Left lung (tissue), 10 donors: ENCODE results near the gene ABCA7. TPM values are rescaled to one million over a fixed set of nuclear protein-coding genes. Genes with fewer than 3 reads are reported as not detected.

ENCODE experiments used
- ATAC-seq: fragments of 200-7000 bp; cut with Tn5 transposase; one replicate; pipeline ENCODE4 v1.9.1; 2020; ENCODE audit warnings: moderate library complexity
- DNase-seq, 4 donors: peaks; one replicate each; pipeline ENCODE4 v3.0.0-alpha.2; 2013 to 2020
- H3K27ac ChIP-seq, 2 donors: fragments of 200-600 bp; sonication (generic) in 1 of 2; one replicate each; pipeline versions ENCODE4 v1.5.0 to v1.8.0; 2020 to 2021
- H3K27me3 ChIP-seq, 2 donors: fragments of 200-600 bp; sonication (generic) in 1 of 2; one replicate each; pipeline versions ENCODE4 v1.5.0 to v1.8.0; 2020 to 2021
- H3K36me3 ChIP-seq, 2 donors: fragments of 200-600 bp; sonication (generic) in 1 of 2; one replicate each; pipeline versions ENCODE4 v1.5.0 to v1.8.0; 2020 to 2021
- H3K4me1 ChIP-seq, 2 donors: fragments of 200-600 bp; one replicate each; pipeline ENCODE4 v1.8.0; 2021
- H3K4me3 ChIP-seq, 2 donors: fragments of 200-600 bp; sonication (generic) in 1 of 2; one replicate each; pipeline versions ENCODE4 v1.5.0 to v1.8.0; 2020 to 2021; ENCODE audit warnings: mild to moderate bottlenecking in 1 of 2
- H3K9me3 ChIP-seq, 2 donors: fragments of 200-600 bp; sonication (generic) in 1 of 2; one replicate each; pipeline versions ENCODE4 v1.5.0 to v1.8.0; 2020 to 2021
- intact Hi-C, 2 donors: fragments of 100-400 bp; cut with DNase I; formaldehyde crosslinking; loops; one replicate each; pipeline versions ENCODE4 v1.11.2 to v1.14.2; 2022
- polyA plus RNA-seq, 6 donors: library from polyadenylated mRNA; unstranded; fragments of 120-200 nt; gene quantifications; one replicate each; pipeline ENCODE4 v1.2.1, GENCODE V29; 2013; ENCODE audit not compliant: insufficient read length in 6 of 6
- total RNA-seq, 2 donors: library from RNA; stranded (reverse); fragmentation: NEBNext Ultra II Directional; extraction: Animal tissue kit (Norgen Biotek cat#: 25700); gene quantifications; one replicate each; pipeline ENCODE4 v1.2.1, GENCODE V29; 2021
- TF ChIP-seq, protein P1 (sequence below), 2 donors: fragments of 200-600 bp; sonication (generic) in 1 of 2; IDR thresholded peaks; one replicate each; pipeline versions ENCODE4 v1.5.0 to v1.8.0; 2021; ENCODE audit warnings: antibody characterized with exemption in 2 of 2
- donor health status: DM: no; HTN: yes; CAD: no.
- donor health status: DM: no; HTN: no; CAD: no.

Gene ABCA7
- total and polyA plus RNA-seq, 8 donors = 3.3 to 52.2 (median 4.9) TPM

DNA sequence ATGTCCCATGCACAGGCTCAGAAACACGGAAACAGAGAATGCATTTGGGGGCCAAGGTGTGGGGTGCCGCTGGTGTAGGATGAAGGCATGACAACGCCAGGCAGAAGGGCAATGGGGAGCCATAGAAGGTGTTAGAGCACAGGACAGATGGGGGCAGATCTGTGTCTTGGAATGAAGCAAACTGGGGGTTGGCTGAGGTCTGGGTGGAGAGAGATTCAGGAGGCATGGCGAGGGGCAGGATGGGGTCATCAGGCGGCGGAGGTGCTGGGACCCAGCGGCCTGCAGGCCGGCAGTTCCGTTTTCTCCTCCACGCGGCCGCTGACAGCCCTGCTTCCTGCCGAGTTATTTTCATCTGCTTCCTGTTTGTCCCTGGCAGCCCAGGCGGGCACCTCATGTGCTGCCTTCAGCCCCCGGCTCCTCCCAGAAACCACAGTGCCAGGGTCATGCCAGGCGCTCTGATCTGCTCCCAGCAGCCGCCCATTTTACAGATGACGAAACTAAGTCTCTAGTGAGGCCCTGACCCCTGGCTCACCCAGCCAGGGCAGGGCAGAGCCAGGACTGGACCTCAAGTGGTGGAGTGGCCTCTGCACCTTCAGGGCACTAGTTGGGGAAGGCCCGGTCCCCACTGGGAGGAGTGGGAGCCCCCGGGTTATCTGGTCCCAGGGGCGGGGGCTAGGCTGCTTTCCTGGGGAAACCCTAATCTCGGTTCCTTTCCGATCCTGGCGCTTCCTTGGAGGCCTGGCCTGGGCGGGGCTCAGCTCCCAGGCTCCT, 29.3 kb downstream of the ABCA7 start:
- peaks cover 9 to 90% of the 10 kb centered on the region in 2 donors for H3K4me1 ChIP-seq
- no peaks in the 10 kb centered on the region for H3K9me3 ChIP-seq
- peaks cover 10 to 41% of the 10 kb centered on the region in 2 donors for H3K27me3 ChIP-seq

DNA sequence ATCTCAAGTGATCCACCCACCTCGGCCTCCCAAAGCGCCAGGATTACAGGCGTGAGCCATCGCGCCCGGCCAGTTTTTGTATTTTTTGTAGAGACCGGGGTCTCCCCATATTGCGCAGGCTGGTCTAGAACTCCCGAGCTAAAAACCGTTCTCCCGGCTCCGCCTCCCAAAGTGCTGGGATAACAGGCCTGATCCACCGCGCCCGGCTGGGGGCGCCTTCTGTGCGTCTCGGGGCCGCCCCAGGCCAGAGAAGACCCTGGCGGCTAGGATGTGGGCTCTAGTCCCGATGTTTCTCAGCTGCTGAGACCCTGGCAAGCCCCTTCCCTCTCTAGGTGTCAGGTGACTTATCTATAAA, 30.6 kb downstream of the ABCA7 start:
- Histone ChIP-seq H3K4me3 (no peak overlapping the region), H3K9me3 (no peaks in the 10 kb centered on the region), H3K27me3 (peaks cover 10 to 41% of the 10 kb centered on the region in 2 donors), H3K36me3 (peaks cover 0 to 42% of the 10 kb centered on the region in 2 donors), H3K27ac (no peak overlapping the region), H3K4me1 (peaks cover 18 to 89% of the 10 kb centered on the region in 2 donors)
- peak in 1 of 4 donors; percentile 59 for DNase-seq
- TF ChIP-seq, protein P1, sequence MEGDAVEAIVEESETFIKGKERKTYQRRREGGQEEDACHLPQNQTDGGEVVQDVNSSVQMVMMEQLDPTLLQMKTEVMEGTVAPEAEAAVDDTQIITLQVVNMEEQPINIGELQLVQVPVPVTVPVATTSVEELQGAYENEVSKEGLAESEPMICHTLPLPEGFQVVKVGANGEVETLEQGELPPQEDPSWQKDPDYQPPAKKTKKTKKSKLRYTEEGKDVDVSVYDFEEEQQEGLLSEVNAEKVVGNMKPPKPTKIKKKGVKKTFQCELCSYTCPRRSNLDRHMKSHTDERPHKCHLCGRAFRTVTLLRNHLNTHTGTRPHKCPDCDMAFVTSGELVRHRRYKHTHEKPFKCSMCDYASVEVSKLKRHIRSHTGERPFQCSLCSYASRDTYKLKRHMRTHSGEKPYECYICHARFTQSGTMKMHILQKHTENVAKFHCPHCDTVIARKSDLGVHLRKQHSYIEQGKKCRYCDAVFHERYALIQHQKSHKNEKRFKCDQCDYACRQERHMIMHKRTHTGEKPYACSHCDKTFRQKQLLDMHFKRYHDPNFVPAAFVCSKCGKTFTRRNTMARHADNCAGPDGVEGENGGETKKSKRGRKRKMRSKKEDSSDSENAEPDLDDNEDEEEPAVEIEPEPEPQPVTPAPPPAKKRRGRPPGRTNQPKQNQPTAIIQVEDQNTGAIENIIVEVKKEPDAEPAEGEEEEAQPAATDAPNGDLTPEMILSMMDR (IDR thresholded peaks at IDR 0.05) = no peak
- intact Hi-C loops = no loop called here
- no peak for ATAC-seq

More for the DNA sequence above, 29.3 kb downstream of the ABCA7 start:
- TF ChIP-seq, protein P1 (IDR thresholded peaks at IDR 0.05) = peak in 1 of 2 donors; percentile 22
- peak; percentile 7 for ATAC-seq
- peak in 2 of 4 donors; percentile 89 to 95 for DNase-seq
- peak overlapping the region; percentile 55 to 92 for H3K27ac ChIP-seq
- peaks cover 0 to 36% of the 10 kb centered on the region in 2 donors for H3K36me3 ChIP-seq
- peak overlapping the region in 1 of 2 donors; percentile 85 for H3K4me3 ChIP-seq
- intact Hi-C loops = no loop called here

DNA sequence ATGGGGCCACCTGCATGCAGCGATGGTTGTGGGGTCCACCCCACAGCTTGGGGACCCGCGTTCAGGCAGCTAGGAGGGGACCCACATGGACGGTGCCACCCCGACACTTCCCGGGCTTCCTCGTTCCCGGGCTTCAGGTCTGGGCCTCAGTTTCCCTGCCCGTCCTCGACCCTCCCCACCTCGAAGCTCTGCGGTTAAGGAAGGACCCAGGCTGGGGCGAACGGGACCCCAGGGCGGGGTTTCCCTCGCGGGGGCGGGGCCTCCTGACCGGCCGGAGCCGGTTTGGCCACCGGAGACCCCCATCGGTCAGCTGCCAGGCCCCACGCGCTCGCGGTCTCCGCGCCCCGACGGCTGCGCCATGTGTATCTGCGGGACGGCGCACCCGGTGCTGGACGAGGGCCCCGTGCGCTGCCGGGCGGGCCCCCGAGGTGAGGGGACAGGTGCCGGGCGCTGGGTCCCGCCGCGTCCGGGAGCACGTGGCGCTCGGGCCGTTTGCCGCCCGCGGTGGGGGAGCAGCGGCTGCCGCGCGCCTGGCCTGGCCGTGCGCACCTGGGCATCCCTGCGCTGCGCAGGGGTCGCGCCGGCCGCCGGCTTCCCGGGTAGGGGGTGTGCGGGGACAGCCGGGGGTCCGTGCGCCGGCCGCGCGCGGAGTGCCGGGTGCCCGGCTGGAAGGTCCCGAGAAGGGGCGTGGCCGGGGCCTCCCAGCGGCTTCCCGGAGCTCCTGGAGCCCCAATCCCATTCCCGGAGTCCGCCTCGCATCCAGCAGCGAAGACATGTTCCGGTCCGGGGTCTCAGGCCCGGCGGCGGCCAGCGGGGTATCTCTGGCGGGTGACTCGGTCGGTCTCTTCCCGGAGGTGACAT, 31.3 kb downstream of the ABCA7 start:
- TF ChIP-seq, protein P1 (IDR thresholded peaks at IDR 0.05) = no peak
- DNase-seq = peak in 1 of 4 donors; percentile 80
- Histone ChIP-seq H3K9me3 (no peaks in the 10 kb centered on the region), H3K4me3 (no peak overlapping the region), H3K27ac (no peak overlapping the region), H3K27me3 (peaks cover 10 to 41% of the 10 kb centered on the region in 2 donors), H3K36me3 (peaks cover 0 to 46% of the 10 kb centered on the region in 2 donors), H3K4me1 (peaks cover 18 to 89% of the 10 kb centered on the region in 2 donors)
- ATAC-seq = no peak
- intact Hi-C loops = no loop called here

DNA sequence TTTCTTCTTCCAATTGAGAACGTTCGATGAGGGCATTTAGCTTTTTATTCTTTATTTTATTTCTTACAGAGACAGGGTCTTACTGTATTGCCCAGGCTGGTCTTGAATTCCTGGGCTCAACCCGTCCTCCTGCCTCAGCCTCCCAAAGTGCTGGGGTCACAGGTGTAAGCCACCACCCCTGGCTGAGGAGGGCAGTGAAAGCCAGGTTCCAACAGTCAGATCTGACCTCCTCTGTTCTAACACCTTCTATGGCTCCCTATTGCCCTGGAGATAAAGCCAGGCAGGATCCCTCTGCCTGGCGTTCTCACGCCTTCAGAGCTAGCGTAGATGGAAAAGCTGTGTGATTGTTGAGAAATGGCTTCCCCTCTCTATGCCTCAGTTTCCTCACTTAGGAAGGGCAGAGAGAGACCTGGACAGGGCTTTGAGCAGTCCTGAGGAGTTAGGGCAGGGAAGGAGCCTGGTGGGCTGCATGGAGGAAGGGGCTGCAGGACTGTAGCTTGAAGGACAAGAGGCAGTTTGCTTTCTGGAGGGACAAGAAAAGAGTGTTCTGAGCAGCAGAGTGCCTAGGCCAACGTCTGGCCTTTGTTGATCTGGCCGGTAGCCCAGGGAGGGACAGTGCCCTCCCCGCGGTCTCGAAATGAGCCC, 32.6 kb downstream of the ABCA7 start:
- peak overlapping the region in 1 of 2 donors; percentile 28 for H3K27ac ChIP-seq
- peaks cover 6 to 35% of the 10 kb centered on the region in 2 donors for H3K27me3 ChIP-seq
- ATAC-seq = no peak
- H3K4me1 ChIP-seq = peaks cover 12 to 94% of the 10 kb centered on the region in 2 donors
- TF ChIP-seq, protein P1 (IDR thresholded peaks at IDR 0.05) = no peak
- H3K4me3 ChIP-seq = no peak overlapping the region
- no peaks in the 10 kb centered on the region for H3K9me3 ChIP-seq
- H3K36me3 ChIP-seq = peaks cover 0 to 46% of the 10 kb centered on the region in 2 donors
- intact Hi-C loops = no loop called here
- no peak for DNase-seq
